Measurements from ENCODE around the gene HIVEP3. TPM values are rescaled to one million over a fixed set of nuclear protein-coding genes. Genes with fewer than 3 reads are reported as not detected.

Gene HIVEP3
- total and polyA plus RNA-seq, 3 experiments from 2014 or later, result 15.1 to 24.0 (median 23.0) TPM

DNA sequence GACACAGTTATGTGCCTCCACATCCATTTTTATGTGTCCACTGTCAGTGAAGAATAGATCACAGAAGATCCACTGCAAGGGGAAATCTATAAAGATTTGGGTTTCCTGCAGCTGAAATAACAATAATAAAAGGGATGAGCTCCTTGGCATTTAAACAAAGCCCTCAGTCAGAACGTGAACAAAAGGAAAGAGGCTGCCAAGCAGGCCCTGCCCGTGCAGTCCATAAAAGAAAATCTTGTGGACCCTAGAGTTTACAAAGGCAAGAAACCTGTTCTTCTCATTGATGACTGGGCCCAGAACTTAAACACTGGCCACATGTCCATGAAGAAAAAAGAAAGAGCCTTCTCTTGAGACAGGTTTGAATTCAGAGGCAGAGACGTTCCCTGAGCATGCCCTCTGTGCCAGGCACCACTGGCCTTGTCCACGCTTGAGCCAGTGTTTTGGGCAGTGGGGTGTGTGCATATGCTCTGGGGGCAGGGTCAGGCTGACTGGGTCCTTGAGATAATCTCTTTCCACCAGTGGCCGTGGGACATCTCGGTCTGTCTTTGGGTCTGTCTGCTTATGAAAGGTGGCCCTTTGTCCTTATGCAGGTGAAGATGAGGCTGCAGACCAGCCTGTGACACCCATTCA lies 142.7 kb downstream of the HIVEP3 start:
- Histone ChIP-seq H3K27me3 (ENCODE audit: insufficient read depth, low read length, poor library complexity, severe bottlenecking) (no peaks in the 10 kb centered on the region), H3K4me3 (ENCODE audit: low read length) (no peak overlapping the region), H3K4me1 (ENCODE audit: insufficient read depth, low read length) (no peaks in the 10 kb centered on the region), H3K36me3 (ENCODE audit: insufficient read depth, low read length) (no peaks in the 10 kb centered on the region), H3K9me3 (ENCODE audit: low read length) (no peaks in the 10 kb centered on the region), H3K27ac (ENCODE audit: low read depth, low read length) (no peak overlapping the region)
- Mint-ChIP-seq H3K36me3 (peaks cover 0 to 2% (median 0%) of the 10 kb centered on the region in 3 donors), H3K4me1 (peaks cover 0 to 4% (median 4%) of the 10 kb centered on the region in 3 donors), H3K27ac (no peak overlapping the region), H3K9me3 (peaks cover 0 to 1% (median 0%) of the 10 kb centered on the region in 5 donors), H3K27me3 (no peaks in the 10 kb centered on the region), H3K4me3 (no peak overlapping the region)
- ChIA-PET POLR2A (no interaction called here), CTCF (no interaction called here)
- DNase-seq, result no peak

DNA sequence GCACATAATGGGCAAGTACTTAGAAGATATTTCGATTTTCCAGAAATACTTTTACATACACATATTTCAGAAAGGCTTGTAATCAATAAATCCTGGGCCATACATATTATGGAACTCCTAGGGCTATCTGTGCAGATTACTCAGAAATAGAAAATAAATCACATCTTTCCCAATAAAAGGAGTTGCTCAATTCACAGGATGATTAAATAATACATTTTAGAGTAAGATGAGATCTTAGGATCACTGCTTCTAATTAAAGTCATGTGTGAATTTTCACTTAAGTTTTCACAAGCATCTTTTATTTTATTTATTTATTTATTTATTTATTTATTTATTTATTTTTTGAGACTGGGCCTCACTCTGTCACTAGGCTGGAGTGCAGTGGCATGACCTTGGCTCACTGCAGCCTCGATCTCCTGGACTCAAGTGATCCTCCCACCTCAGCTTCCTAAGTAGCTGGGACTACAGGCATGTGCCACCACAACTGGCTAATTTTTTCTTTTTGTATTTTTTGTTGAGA lies 144.2 kb downstream of the HIVEP3 start:
- Histone ChIP-seq H3K4me3 (ENCODE audit: low read length) (no peak overlapping the region), H3K27ac (ENCODE audit: low read depth, low read length) (no peak overlapping the region), H3K36me3 (ENCODE audit: insufficient read depth, low read length) (no peaks in the 10 kb centered on the region), H3K27me3 (ENCODE audit: insufficient read depth, low read length, poor library complexity, severe bottlenecking) (no peaks in the 10 kb centered on the region), H3K4me1 (ENCODE audit: insufficient read depth, low read length) (no peaks in the 10 kb centered on the region), H3K9me3 (ENCODE audit: low read length) (no peaks in the 10 kb centered on the region)
- POLR2A ChIA-PET, result no interaction called here
- CTCF ChIA-PET, result no interaction called here
- peaks cover 0 to 1% (median 0%) of the 10 kb centered on the region in 5 donors for H3K9me3 Mint-ChIP-seq
- peak overlapping the region in 1 of 8 donors; percentile 91 for H3K27ac Mint-ChIP-seq
- peaks cover 0 to 4% (median 4%) of the 10 kb centered on the region in 3 donors for H3K4me1 Mint-ChIP-seq
- H3K4me3 Mint-ChIP-seq, result no peak overlapping the region
- DNase-seq, result no peak
- peaks cover 0 to 2% (median 0%) of the 10 kb centered on the region in 3 donors for H3K36me3 Mint-ChIP-seq
- no peaks in the 10 kb centered on the region for H3K27me3 Mint-ChIP-seq

DNA sequence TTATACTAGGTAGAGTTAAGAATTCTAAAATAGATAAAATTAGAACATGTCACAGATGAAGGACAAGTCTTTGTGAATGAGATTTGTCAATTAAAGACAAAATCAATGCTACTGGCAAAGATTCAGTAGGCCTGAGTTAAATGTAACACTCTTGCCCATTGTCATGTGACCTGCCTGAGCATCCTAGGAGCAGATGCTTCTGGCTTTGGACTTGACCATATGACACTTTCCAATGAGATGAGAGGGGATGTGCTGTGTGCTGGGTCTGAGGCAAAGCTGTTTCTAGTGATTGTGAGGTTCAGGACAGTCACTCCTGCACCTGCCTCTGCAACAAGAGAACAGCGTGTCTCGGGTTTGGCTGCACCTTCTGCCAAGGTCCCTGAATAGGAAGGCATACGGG lies 144.9 kb downstream of the HIVEP3 start:
- no peak for DNase-seq
- ChIA-PET CTCF (no interaction called here), POLR2A (no interaction called here)
- Histone ChIP-seq H3K4me1 (ENCODE audit: insufficient read depth, low read length) (no peaks in the 10 kb centered on the region), H3K27ac (ENCODE audit: low read depth, low read length) (no peak overlapping the region), H3K36me3 (ENCODE audit: insufficient read depth, low read length) (no peaks in the 10 kb centered on the region), H3K4me3 (ENCODE audit: low read length) (no peak overlapping the region), H3K27me3 (ENCODE audit: insufficient read depth, low read length, poor library complexity, severe bottlenecking) (no peaks in the 10 kb centered on the region), H3K9me3 (ENCODE audit: low read length) (no peaks in the 10 kb centered on the region)
- H3K27ac Mint-ChIP-seq, result no peak overlapping the region
- H3K9me3 Mint-ChIP-seq, result peaks cover 0 to 1% (median 0%) of the 10 kb centered on the region in 5 donors
- peaks cover 0 to 4% (median 4%) of the 10 kb centered on the region in 3 donors for H3K4me1 Mint-ChIP-seq
- no peak overlapping the region for H3K4me3 Mint-ChIP-seq
- no peaks in the 10 kb centered on the region for H3K27me3 Mint-ChIP-seq
- H3K36me3 Mint-ChIP-seq, result peaks cover 0 to 2% (median 0%) of the 10 kb centered on the region in 3 donors

DNA sequence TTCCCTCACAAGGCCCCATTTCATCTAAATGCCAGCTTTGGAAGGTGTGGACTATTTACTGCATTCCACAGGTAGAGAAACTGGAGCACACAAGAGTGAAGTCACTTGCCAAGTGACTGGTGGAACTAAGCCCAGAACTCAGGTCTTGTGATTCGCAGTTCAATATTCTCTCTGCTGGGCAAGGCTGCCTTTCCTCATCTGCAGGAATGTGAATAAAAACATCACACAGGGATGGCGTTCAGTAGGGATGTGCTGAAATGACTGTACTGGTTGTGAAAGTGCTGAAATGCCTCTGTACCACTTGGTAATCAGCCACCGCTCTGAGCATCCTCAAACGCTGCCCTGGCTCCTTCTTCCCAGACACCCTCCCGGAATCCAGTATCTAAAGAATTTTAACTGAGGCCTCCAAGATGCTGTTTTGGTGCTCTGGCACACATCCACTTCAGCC lies 145.6 kb downstream of the HIVEP3 start:
- peaks cover 0 to 2% (median 0%) of the 10 kb centered on the region in 3 donors for H3K36me3 Mint-ChIP-seq
- no peaks in the 10 kb centered on the region for H3K9me3 ChIP-seq (ENCODE audit: low read length)
- no peaks in the 10 kb centered on the region for H3K4me1 ChIP-seq (ENCODE audit: insufficient read depth, low read length)
- H3K27ac Mint-ChIP-seq, result no peak overlapping the region
- DNase-seq, result no peak
- H3K36me3 ChIP-seq (ENCODE audit: insufficient read depth, low read length), result no peaks in the 10 kb centered on the region
- no peak overlapping the region for H3K4me3 Mint-ChIP-seq
- peaks cover 0 to 4% (median 0%) of the 10 kb centered on the region in 3 donors for H3K4me1 Mint-ChIP-seq
- H3K9me3 Mint-ChIP-seq, result no peaks in the 10 kb centered on the region
- CTCF ChIA-PET, result no interaction called here
- POLR2A ChIA-PET, result no interaction called here
- no peak overlapping the region for H3K27ac ChIP-seq (ENCODE audit: low read depth, low read length)
- no peaks in the 10 kb centered on the region for H3K27me3 ChIP-seq (ENCODE audit: insufficient read depth, low read length, poor library complexity, severe bottlenecking)
- H3K4me3 ChIP-seq (ENCODE audit: low read length), result no peak overlapping the region
- H3K27me3 Mint-ChIP-seq, result no peaks in the 10 kb centered on the region

DNA sequence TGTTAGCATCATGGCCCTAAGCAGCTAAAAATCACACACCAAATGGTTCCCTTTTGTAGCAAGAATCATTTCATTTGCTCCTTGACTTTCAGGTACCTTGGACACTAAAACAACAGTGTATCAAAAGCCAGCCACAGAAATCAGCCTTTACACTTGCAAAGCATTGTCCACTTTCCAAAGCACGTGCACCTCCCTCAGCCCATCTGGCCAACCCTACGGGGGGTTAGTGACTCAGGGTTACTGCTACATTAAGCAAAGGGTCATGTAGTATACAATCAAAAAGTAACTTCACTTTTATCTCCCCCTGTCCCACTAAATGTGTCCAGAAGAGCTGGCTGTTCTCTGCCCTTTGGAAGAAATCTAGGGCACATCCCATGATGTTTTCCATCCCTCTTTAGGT lies 149.7 kb downstream of the HIVEP3 start:
- ChIA-PET POLR2A (no interaction called here), CTCF (interaction anchor here (1.2 kb wide), 1 partner anchor 9 kb away, joined by 3 read pairs; no protein-coding TSS in a partner anchor)
- Mint-ChIP-seq H3K27ac (no peak overlapping the region), H3K4me1 (peaks cover 0 to 9% (median 7%) of the 10 kb centered on the region in 3 donors), H3K4me3 (no peak overlapping the region), H3K9me3 (peaks cover 0 to under 1% (median 0%) of the 10 kb centered on the region in 5 donors), H3K27me3 (no peaks in the 10 kb centered on the region), H3K36me3 (peaks cover 0 to 5% (median 0%) of the 10 kb centered on the region in 3 donors)
- Histone ChIP-seq H3K27me3 (ENCODE audit: insufficient read depth, low read length, poor library complexity, severe bottlenecking) (no peaks in the 10 kb centered on the region), H3K4me3 (ENCODE audit: low read length) (no peak overlapping the region), H3K4me1 (ENCODE audit: insufficient read depth, low read length) (no peaks in the 10 kb centered on the region), H3K9me3 (ENCODE audit: low read length) (no peaks in the 10 kb centered on the region), H3K36me3 (ENCODE audit: insufficient read depth, low read length) (no peaks in the 10 kb centered on the region), H3K27ac (ENCODE audit: low read depth, low read length) (no peak overlapping the region)
- DNase-seq, result no peak

DNA sequence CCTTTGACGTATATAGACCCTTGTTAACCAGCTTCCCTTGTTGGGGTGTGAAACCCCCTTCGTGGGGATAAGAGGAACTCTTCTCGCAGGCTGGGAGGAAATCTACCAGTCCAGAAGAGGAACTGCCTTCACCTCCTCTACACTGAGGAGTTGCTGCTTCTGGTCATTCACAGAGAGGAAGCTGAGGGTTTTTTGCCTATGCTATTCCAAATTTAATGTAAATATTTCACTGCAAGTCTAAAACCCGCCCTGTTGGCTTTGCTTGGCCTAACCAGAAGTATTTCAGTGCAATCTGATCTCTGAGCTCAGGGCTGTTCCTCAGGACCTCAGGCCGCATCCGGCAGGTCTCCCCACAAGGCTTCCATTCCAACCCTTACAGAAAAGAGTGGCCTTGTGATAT lies 150.1 kb downstream of the HIVEP3 start:
- no peak overlapping the region for H3K27ac ChIP-seq (ENCODE audit: low read depth, low read length)
- no peaks in the 10 kb centered on the region for H3K9me3 ChIP-seq (ENCODE audit: low read length)
- ChIA-PET CTCF (interaction anchor here (1.2 kb wide), 1 partner anchor 9 kb away, joined by 3 read pairs; no protein-coding TSS in a partner anchor), POLR2A (no interaction called here)
- no peak overlapping the region for H3K4me3 Mint-ChIP-seq
- H3K4me1 ChIP-seq (ENCODE audit: insufficient read depth, low read length), result no peaks in the 10 kb centered on the region
- H3K4me1 Mint-ChIP-seq, result peaks cover 0 to 9% (median 7%) of the 10 kb centered on the region in 3 donors
- peaks cover 0 to 1% (median 0%) of the 10 kb centered on the region in 5 donors for H3K9me3 Mint-ChIP-seq
- peaks cover 0 to 5% (median 0%) of the 10 kb centered on the region in 3 donors for H3K36me3 Mint-ChIP-seq
- H3K4me3 ChIP-seq (ENCODE audit: low read length), result no peak overlapping the region
- H3K27me3 Mint-ChIP-seq, result no peaks in the 10 kb centered on the region
- H3K27ac Mint-ChIP-seq, result no peak overlapping the region
- H3K36me3 ChIP-seq (ENCODE audit: insufficient read depth, low read length), result no peaks in the 10 kb centered on the region
- no peak for DNase-seq
- no peaks in the 10 kb centered on the region for H3K27me3 ChIP-seq (ENCODE audit: insufficient read depth, low read length, poor library complexity, severe bottlenecking)

DNA sequence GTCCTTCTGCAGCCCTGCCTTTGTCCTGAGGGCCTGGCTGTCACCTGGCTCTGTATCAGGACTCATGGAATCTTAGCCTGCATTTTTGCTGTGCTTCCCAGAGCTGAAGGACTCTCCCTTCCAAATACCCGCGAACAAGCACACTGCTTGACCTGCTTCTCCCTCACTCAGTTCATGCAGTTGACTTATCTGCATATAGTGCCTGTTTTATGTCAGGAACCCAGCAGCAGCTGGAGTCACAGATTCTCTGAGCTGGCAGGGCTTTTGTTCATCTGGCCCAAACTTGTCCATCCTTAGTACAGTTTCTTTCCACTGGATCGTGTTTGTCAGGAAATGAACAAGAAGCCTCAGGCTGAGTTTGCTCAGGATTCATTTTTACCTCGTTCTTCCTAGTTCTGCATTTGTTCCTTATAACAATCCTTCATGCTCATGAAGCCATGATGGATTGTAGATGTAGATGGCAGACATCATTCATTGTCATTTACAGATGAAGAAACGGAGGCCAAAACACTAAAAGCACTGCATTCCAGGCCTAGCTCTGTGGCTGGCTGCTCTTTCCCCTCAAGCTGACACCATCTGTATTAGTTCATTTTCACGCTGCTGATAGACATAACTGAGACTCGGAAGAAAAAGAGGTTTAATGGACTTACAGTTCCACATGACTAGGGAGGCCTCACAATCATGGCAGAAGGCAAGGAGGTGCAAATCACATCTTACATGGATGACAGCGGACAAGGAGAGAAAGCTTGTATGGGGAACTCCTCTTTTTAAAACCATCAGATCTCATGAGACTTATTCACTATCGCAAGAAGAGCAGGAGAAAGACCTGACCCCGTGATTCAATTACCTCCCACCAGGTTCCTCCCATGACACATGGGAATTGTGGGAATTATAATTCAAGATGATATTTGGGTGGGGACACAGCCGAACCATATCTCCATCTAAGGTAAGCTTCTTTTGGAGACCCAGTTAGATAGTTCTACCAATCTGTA lies 150.9 kb downstream of the HIVEP3 start:
- H3K4me3 Mint-ChIP-seq, result no peak overlapping the region
- H3K27ac Mint-ChIP-seq, result no peak overlapping the region
- peaks cover 0 to 1% (median 0%) of the 10 kb centered on the region in 5 donors for H3K9me3 Mint-ChIP-seq
- H3K4me1 Mint-ChIP-seq, result peaks cover 0 to 9% (median 7%) of the 10 kb centered on the region in 3 donors
- no peaks in the 10 kb centered on the region for H3K36me3 ChIP-seq (ENCODE audit: insufficient read depth, low read length)
- H3K4me3 ChIP-seq (ENCODE audit: low read length), result no peak overlapping the region
- H3K27ac ChIP-seq (ENCODE audit: low read depth, low read length), result no peak overlapping the region
- H3K27me3 ChIP-seq (ENCODE audit: insufficient read depth, low read length, poor library complexity, severe bottlenecking), result no peaks in the 10 kb centered on the region
- H3K9me3 ChIP-seq (ENCODE audit: low read length), result no peaks in the 10 kb centered on the region
- POLR2A ChIA-PET, result no interaction called here
- no peaks in the 10 kb centered on the region for H3K4me1 ChIP-seq (ENCODE audit: insufficient read depth, low read length)
- no peaks in the 10 kb centered on the region for H3K27me3 Mint-ChIP-seq
- DNase-seq, result no peak
- H3K36me3 Mint-ChIP-seq, result peaks cover 0 to 5% (median 0%) of the 10 kb centered on the region in 3 donors
- CTCF ChIA-PET, result interaction anchor here (1.2 kb wide), 1 partner anchor 10 kb away, joined by 3 read pairs; no protein-coding TSS in a partner anchor
